Measurements from ENCODE around the gene NPAS2.

Gene NPAS2

GRCh38 chr2:100887713-100888495 is 68.0 kb downstream of the NPAS2 start:
- Histone ChIP-seq H3K36me3 (replicated peaks; ENCODE audit: low read depth, low read length) (no peaks in the 10 kb centered on the region), H3K9ac (ENCODE audit: low read length) (no peak overlapping the region), H4K20me1 (ENCODE audit: insufficient read depth, low read length) (no peaks in the 10 kb centered on the region), H3K4me1 (ENCODE audit: low read length) (peaks cover 16% of the 10 kb centered on the region), H3K4me2 (ENCODE audit: low read length) (no peak overlapping the region), H3K4me3 (ENCODE audit: low read length) (no peak overlapping the region), H3K9me3 (ENCODE audit: insufficient read depth, low read length) (no peaks in the 10 kb centered on the region), H3K27me3 (ENCODE audit: low read depth, low read length) (0 out of 2 replicates have a peak, but pooled peaks cover 2% of the 10 kb centered on the region), H3K27ac (ENCODE audit: low read length) (no peak overlapping the region), H2AFZ (ENCODE audit: low read depth, low read length) (no peak overlapping the region), H3K79me2 (ENCODE audit: low read length) (no peaks in the 10 kb centered on the region)
- TF ChIP-seq, protein P1, sequence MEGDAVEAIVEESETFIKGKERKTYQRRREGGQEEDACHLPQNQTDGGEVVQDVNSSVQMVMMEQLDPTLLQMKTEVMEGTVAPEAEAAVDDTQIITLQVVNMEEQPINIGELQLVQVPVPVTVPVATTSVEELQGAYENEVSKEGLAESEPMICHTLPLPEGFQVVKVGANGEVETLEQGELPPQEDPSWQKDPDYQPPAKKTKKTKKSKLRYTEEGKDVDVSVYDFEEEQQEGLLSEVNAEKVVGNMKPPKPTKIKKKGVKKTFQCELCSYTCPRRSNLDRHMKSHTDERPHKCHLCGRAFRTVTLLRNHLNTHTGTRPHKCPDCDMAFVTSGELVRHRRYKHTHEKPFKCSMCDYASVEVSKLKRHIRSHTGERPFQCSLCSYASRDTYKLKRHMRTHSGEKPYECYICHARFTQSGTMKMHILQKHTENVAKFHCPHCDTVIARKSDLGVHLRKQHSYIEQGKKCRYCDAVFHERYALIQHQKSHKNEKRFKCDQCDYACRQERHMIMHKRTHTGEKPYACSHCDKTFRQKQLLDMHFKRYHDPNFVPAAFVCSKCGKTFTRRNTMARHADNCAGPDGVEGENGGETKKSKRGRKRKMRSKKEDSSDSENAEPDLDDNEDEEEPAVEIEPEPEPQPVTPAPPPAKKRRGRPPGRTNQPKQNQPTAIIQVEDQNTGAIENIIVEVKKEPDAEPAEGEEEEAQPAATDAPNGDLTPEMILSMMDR (IDR thresholded peaks at IDR 0.05; ENCODE audit: low read depth, low read length) = no peak
- TF ChIP-seq EZH2phosphoT487 (IDR thresholded peaks at IDR 0.05; ENCODE audit: low read depth) = no peak

DNA sequence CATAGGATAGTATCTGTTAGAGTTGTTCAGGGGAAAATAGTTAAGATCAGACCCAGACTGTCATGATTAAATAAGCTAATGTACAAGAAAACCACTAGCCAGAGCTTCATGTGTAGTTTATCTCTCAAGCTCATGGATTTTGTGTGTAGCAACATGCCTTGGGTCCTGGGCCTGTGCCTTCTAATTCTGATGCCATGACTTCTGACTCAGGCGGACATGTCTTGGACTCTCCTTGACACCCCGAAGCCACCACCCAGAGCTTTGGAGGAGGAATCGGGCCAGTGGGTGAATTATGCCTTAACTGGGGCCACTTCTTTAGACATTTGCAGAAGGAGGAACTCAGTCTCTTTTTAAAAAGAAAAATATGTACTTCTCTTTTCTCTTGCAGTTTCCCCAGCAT is 68.7 kb downstream of the NPAS2 start:
- Histone ChIP-seq H3K36me3 (replicated peaks; ENCODE audit: low read depth, low read length) (no peaks in the 10 kb centered on the region), H3K79me2 (ENCODE audit: low read length) (no peaks in the 10 kb centered on the region), H3K4me1 (ENCODE audit: low read length) (peaks cover 12% of the 10 kb centered on the region), H3K27ac (ENCODE audit: low read length) (no peak overlapping the region), H4K20me1 (ENCODE audit: insufficient read depth, low read length) (no peaks in the 10 kb centered on the region), H3K9ac (ENCODE audit: low read length) (no peak overlapping the region), H3K4me3 (ENCODE audit: low read length) (no peak overlapping the region), H3K27me3 (ENCODE audit: low read depth, low read length) (0 out of 2 replicates have a peak, but pooled peaks cover 2% of the 10 kb centered on the region), H2AFZ (ENCODE audit: low read depth, low read length) (no peak overlapping the region), H3K9me3 (ENCODE audit: insufficient read depth, low read length) (no peaks in the 10 kb centered on the region), H3K4me2 (ENCODE audit: low read length) (no peak overlapping the region)
- TF ChIP-seq, protein P1 (IDR thresholded peaks at IDR 0.05; ENCODE audit: low read depth, low read length) = no peak
- no peak for TF ChIP-seq EZH2phosphoT487 (IDR thresholded peaks at IDR 0.05; ENCODE audit: low read depth)

GRCh38 chr2:100889286-100889685 is 69.3 kb downstream of the NPAS2 start:
- Histone ChIP-seq H3K9me3 (ENCODE audit: insufficient read depth, low read length) (no peaks in the 10 kb centered on the region), H3K4me3 (ENCODE audit: low read length) (no peak overlapping the region), H3K27me3 (ENCODE audit: low read depth, low read length) (0 out of 2 replicates have a peak, but pooled peaks cover 2% of the 10 kb centered on the region), H3K79me2 (ENCODE audit: low read length) (no peaks in the 10 kb centered on the region), H3K36me3 (replicated peaks; ENCODE audit: low read depth, low read length) (no peaks in the 10 kb centered on the region), H3K4me2 (ENCODE audit: low read length) (no peak overlapping the region), H3K9ac (ENCODE audit: low read length) (no peak overlapping the region), H4K20me1 (ENCODE audit: insufficient read depth, low read length) (no peaks in the 10 kb centered on the region), H3K4me1 (ENCODE audit: low read length) (peaks cover 12% of the 10 kb centered on the region), H2AFZ (ENCODE audit: low read depth, low read length) (no peak overlapping the region), H3K27ac (ENCODE audit: low read length) (no peak overlapping the region)
- no peak for TF ChIP-seq EZH2phosphoT487 (IDR thresholded peaks at IDR 0.05; ENCODE audit: low read depth)
- TF ChIP-seq, protein P1 (IDR thresholded peaks at IDR 0.05; ENCODE audit: low read depth, low read length) = no peak

DNA sequence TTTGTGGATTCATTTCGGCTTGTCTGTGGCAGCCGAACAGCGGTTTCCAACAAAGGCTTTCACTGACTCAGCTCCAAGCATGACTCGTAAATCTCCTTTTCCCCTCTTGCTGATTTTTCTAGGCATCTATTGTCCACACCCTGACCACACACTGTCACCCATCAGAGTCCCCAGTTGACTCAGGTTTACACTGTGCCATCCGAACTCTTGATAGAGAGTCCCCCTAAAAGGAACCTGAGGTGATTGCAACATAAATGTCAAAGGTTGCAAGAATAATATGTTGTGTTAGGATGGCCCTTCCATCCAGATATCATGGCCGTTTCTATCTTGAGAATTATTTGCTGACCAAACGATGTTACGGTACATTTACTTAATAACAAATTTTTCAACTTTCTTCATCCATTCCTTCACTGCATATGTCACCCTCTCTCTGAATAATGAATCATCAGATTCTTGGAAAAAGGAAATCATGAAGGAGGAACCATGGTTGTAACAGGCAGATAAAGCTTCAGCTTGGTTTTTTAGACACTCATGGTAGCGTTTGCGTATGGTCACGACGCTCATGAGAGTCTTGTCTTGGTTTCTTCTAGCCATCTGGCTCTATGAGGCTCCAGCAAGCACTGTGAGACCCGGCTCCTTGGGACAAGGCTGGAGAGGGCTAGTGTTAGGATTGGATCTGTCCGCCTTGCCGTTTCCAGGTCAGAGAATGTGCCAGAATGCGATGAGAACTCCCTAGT is 72.1 kb downstream of the NPAS2 start:
- H3K4me1 ChIP-seq (ENCODE audit: low read length) = peaks cover 10% of the 10 kb centered on the region

More for the DNA sequence above, 72.1 kb downstream of the NPAS2 start:
- Histone ChIP-seq H3K27me3 (ENCODE audit: low read depth, low read length) (no peaks in the 10 kb centered on the region), H3K36me3 (replicated peaks; ENCODE audit: low read depth, low read length) (no peaks in the 10 kb centered on the region), H3K9me3 (ENCODE audit: insufficient read depth, low read length) (no peaks in the 10 kb centered on the region), H4K20me1 (ENCODE audit: insufficient read depth, low read length) (no peaks in the 10 kb centered on the region), H3K79me2 (ENCODE audit: low read length) (no peaks in the 10 kb centered on the region), H3K4me2 (ENCODE audit: low read length) (no peak overlapping the region), H2AFZ (ENCODE audit: low read depth, low read length) (no peak overlapping the region), H3K4me3 (ENCODE audit: low read length) (no peak overlapping the region), H3K27ac (ENCODE audit: low read length) (no peak overlapping the region), H3K9ac (ENCODE audit: low read length) (no peak overlapping the region)
- TF ChIP-seq EZH2phosphoT487 (IDR thresholded peaks at IDR 0.05; ENCODE audit: low read depth) = no peak
- TF ChIP-seq, protein P1 (IDR thresholded peaks at IDR 0.05; ENCODE audit: low read depth, low read length) = no peak
